KOPT-K1 (cell line): Measurements from ENCODE around the gene HERC3.

Source experiments
- H3K27ac ChIP-seq: fragments of 200-600 bp; sonication (generic); 2 replicates; pipeline ENCODE4 v1.5.1; 2016; ENCODE audit warnings: antibody characterized with exemption, mild to moderate bottlenecking, low read depth, low read length; ENCODE audit not compliant: poor library complexity, severe bottlenecking
- H3K36me3 ChIP-seq: fragments of 200-600 bp; sonication (generic); 2 replicates; pipeline ENCODE4 v1.5.1; 2017; ENCODE audit warnings: antibody characterized with exemption, mild to moderate bottlenecking, low read length, moderate library complexity; ENCODE audit not compliant: insufficient read depth
- H3K9me3 ChIP-seq: fragments of 200-600 bp; sonication (generic); 2 replicates; pipeline ENCODE4 v1.5.1; 2017; ENCODE audit warnings: antibody characterized with exemption, low read length, mild to moderate bottlenecking; ENCODE audit not compliant: insufficient read depth, poor library complexity, severe bottlenecking

The HERC3 gene

GRCh38 chr4:88731381-88731780, 139.1 kb downstream of the HERC3 start:
- H3K9me3 ChIP-seq, result no peaks in the 10 kb centered on the region
- H3K27ac ChIP-seq, result no peak overlapping the region
- H3K36me3 ChIP-seq, result no peaks in the 10 kb centered on the region

DNA sequence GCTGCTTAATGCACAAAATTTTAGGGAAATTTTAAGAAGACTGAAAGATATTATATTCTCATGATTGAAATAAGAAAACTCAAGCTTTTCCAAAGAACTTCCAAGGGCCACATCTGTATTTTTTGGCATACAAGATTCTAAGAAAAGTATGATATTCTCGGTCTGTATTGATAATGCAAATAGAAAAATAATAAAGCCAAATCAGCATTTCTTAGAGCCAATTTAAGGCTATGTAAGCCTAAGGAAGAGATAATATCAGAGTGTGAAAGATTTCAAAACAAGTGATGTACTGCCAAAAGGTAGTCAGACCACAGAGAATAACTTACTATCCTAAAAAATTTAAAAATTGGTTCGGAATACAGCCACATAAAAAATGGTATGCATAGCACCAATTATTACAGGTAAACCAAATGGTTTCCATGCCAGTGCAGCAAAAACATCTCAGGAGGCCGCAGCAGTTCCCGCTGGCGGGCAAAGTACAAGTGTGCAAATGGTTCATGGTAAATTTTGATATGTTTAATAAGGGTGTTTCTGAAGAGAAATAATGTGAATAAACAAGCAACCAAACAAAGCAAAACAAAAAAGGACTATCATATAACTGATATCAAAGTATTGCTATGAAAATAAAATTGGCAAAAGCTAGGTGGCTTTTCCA, 140.6 kb downstream of the HERC3 start:
- no peak overlapping the region for H3K27ac ChIP-seq
- H3K9me3 ChIP-seq, result no peaks in the 10 kb centered on the region
- no peaks in the 10 kb centered on the region for H3K36me3 ChIP-seq

DNA sequence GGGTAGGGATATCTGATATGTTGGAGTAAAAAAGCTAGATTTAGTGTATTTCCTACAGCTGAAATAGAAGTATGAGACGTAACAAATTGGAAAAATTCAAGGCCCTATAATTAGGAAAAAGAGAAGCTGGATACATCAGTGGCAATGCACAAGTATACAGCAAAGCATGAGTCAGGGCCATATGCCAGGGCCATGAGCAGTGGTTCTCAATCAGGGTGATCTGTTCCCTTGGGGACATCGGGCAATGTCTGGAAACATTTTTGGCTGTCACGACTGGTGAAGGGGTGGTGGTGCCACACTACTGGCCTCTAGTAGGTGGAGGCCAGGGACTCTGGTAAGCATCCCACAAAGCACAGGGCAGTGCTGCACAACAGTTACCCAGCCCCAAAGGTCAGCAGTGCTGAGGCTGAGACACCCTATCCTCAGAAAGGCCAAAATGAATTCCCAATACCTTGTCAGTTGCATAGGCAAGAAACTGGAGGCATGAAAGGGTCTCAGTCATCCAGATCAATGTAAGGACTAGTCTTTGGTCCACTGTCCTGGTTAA, 142.2 kb downstream of the HERC3 start:
- H3K9me3 ChIP-seq, result no peaks in the 10 kb centered on the region
- no peaks in the 10 kb centered on the region for H3K36me3 ChIP-seq
- no peak overlapping the region for H3K27ac ChIP-seq

DNA sequence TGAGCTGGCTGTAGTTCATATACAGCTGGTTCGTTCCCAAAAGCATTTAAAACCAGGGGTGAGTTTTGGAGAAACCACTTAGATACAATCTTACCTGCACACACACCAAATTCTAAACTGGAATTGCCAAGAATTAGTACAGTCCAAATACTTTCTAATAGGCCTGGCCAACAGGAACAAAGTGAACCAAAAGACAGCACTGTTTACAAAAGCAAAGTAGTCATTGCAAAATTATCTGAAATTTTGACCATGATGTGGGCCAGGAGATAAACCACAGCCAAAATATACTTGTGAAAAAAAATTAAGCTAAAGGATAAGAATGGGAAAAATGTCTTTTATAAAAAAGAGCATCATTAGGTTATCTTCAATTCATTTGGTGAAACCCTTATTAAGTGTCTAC, 143.3 kb downstream of the HERC3 start:
- Histone ChIP-seq H3K36me3 (no peaks in the 10 kb centered on the region), H3K9me3 (no peaks in the 10 kb centered on the region), H3K27ac (no peak overlapping the region)

GRCh38 chr4:88736264-88736663, 144.0 kb downstream of the HERC3 start:
- Histone ChIP-seq H3K36me3 (no peaks in the 10 kb centered on the region), H3K9me3 (no peaks in the 10 kb centered on the region), H3K27ac (no peak overlapping the region)

GRCh38 chr4:88737307-88737941, 145.1 kb downstream of the HERC3 start:
- Histone ChIP-seq H3K27ac (no peak overlapping the region), H3K9me3 (no peaks in the 10 kb centered on the region), H3K36me3 (no peaks in the 10 kb centered on the region)

GRCh38 chr4:88738180-88738579, 145.9 kb downstream of the HERC3 start:
- H3K27ac ChIP-seq, result no peak overlapping the region
- no peaks in the 10 kb centered on the region for H3K36me3 ChIP-seq
- no peaks in the 10 kb centered on the region for H3K9me3 ChIP-seq

DNA sequence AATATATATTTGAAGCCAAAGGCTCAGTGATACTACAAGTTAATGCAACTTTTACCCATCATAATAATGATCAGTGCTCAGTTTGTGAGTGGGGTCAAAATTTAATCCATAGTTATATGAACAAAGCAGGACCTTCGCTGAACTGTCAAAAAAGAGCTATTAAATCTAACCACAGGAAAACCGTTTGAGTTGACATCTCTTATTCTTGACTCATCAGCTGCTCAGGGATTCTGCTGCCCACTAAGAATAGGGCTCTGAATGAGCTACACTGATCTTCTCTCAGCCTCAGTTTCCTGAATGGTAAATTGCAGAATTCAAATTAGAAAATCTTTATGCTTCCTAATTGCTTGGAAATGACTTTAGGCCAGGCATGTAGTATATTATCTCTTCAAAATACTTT, 150.3 kb downstream of the HERC3 start:
- Histone ChIP-seq H3K36me3 (no peaks in the 10 kb centered on the region), H3K9me3 (no peaks in the 10 kb centered on the region), H3K27ac (no peak overlapping the region)

- Histone ChIP-seq H3K27ac (no peak overlapping the region), H3K9me3 (no peaks in the 10 kb centered on the region), H3K36me3 (no peaks in the 10 kb centered on the region)
These were observed 151.4 kb downstream of the HERC3 start for GRCh38 chr4:88743696-88744095.

- Histone ChIP-seq H3K9me3 (no peaks in the 10 kb centered on the region), H3K27ac (no peak overlapping the region), H3K36me3 (no peaks in the 10 kb centered on the region)
These were observed 152.3 kb downstream of the HERC3 start for GRCh38 chr4:88744609-88745008.

DNA sequence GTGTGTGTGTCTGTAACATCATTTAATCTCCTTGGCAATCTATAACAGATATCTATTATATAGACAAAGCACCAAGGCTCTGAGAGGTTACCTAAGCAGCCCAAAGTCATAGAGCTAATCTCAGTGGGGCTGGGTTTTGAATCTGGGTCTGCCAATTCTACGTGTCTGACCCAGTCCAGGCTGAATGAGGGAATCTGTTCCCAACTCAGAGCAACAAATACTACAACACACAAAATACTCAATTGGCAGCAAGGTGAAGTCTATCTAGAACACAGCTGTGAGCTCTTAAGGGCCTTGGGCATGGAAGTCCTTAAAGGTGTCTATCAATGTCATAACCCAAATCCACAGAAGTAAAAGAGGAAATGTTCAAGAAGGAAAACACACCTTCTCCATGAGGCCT, 152.9 kb downstream of the HERC3 start:
- H3K36me3 ChIP-seq, result no peaks in the 10 kb centered on the region
- H3K27ac ChIP-seq, result no peak overlapping the region
- no peaks in the 10 kb centered on the region for H3K9me3 ChIP-seq

- no peaks in the 10 kb centered on the region for H3K9me3 ChIP-seq
- H3K36me3 ChIP-seq, result no peaks in the 10 kb centered on the region
- H3K27ac ChIP-seq, result no peak overlapping the region
These were observed 153.4 kb downstream of the HERC3 start for GRCh38 chr4:88745581-88746163.

- Histone ChIP-seq H3K27ac (no peak overlapping the region), H3K9me3 (no peaks in the 10 kb centered on the region), H3K36me3 (no peaks in the 10 kb centered on the region)
These were observed 153.9 kb downstream of the HERC3 start for GRCh38 chr4:88746206-88746605.

GRCh38 chr4:88747351-88747750, 155.1 kb downstream of the HERC3 start:
- no peak overlapping the region for H3K27ac ChIP-seq
- H3K9me3 ChIP-seq, result no peaks in the 10 kb centered on the region
- H3K36me3 ChIP-seq, result no peaks in the 10 kb centered on the region

DNA sequence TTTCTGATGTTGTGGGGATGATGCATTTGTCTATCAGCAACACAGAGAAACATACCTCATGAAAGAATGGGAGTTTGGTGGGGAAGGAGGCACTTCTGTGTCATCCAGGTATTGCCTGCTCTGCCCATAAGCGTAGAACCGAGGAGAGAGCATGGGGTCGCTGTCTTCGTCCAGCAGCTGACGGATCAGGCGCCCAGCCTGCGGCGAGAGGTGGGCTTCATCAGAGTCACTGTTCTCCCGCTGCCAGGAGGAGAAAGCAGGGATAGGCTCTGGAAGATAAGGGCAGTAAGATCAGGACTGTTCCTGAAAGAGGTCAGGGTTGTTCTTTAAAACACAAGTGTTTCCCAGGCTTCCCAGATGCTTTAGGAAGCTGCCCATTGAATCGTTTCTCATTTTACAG, 158.1 kb downstream of the HERC3 start:
- Histone ChIP-seq H3K36me3 (no peaks in the 10 kb centered on the region), H3K9me3 (no peaks in the 10 kb centered on the region), H3K27ac (no peak overlapping the region)
